KMS-11 (cell line): ENCODE measurements around the gene VIT.

ENCODE experiments used
- H2AFZ ChIP-seq: fragments of 200-600 bp; sonication (generic); 2 replicates; pipeline ENCODE4 v1.6.1; 2016; ENCODE audit warnings: antibody characterized with exemption, mixed run types, low read depth
- H3K27ac ChIP-seq: fragments of 200-600 bp; sonication (generic); 2 replicates; pipeline ENCODE4 v1.6.1; 2016; ENCODE audit warnings: mild to moderate bottlenecking, mixed run types
- H3K27me3 ChIP-seq: fragments of 200-600 bp; sonication (generic); 2 replicates; pipeline ENCODE4 v1.6.1; 2017; ENCODE audit warnings: mild to moderate bottlenecking, low read depth, mixed run types, moderate library complexity; ENCODE audit not compliant: insufficient read depth
- H3K36me3 ChIP-seq: fragments of 200-600 bp; sonication (generic); 2 replicates; pipeline ENCODE4 v1.6.1; 2017; ENCODE audit warnings: mild to moderate bottlenecking, mixed run types; ENCODE audit not compliant: insufficient read depth
- H3K4me1 ChIP-seq: fragments of 200-600 bp; sonication (generic); 2 replicates; pipeline ENCODE4 v1.6.1; 2016; ENCODE audit warnings: mild to moderate bottlenecking, low read depth, mixed run types; ENCODE audit not compliant: poor library complexity, severe bottlenecking
- H3K4me2 ChIP-seq: fragments of 200-600 bp; sonication (generic); 2 replicates; pipeline ENCODE4 v1.7.0; 2016; ENCODE audit warnings: mild to moderate bottlenecking, mixed run types
- H3K4me3 ChIP-seq: fragments of 200-600 bp; sonication (generic); IDR thresholded peaks from 2 replicates; pipeline ENCODE4 v1.6.1; 2017; ENCODE audit warnings: low read depth, low read length, mixed read lengths; ENCODE audit not compliant: insufficient read depth
- H3K79me2 ChIP-seq: fragments of 200-600 bp; sonication (generic); 2 replicates; pipeline ENCODE4 v1.6.1; 2016; ENCODE audit warnings: low read depth, mixed run types; ENCODE audit not compliant: insufficient read depth
- H3K9ac ChIP-seq: fragments of 200-600 bp; sonication (generic); 2 replicates; pipeline ENCODE4 v1.6.1; 2016; ENCODE audit warnings: mild to moderate bottlenecking, mixed run types
- H4K20me1 ChIP-seq: fragments of 200-600 bp; sonication (generic); 2 replicates; pipeline ENCODE4 v1.6.1; 2016; ENCODE audit warnings: mild to moderate bottlenecking, mixed run types; ENCODE audit not compliant: insufficient read depth
- TF ChIP-seq, protein P1 (sequence below): fragments of 200-600 bp; sonication (generic); conservative IDR thresholded peaks from 2 replicates; pipeline ENCODE4 v1.6.1; 2017; ENCODE audit warnings: low read depth, mild to moderate bottlenecking, antibody characterized with exemption, low read length, moderate library complexity, mixed read lengths

VIT gene

DNA sequence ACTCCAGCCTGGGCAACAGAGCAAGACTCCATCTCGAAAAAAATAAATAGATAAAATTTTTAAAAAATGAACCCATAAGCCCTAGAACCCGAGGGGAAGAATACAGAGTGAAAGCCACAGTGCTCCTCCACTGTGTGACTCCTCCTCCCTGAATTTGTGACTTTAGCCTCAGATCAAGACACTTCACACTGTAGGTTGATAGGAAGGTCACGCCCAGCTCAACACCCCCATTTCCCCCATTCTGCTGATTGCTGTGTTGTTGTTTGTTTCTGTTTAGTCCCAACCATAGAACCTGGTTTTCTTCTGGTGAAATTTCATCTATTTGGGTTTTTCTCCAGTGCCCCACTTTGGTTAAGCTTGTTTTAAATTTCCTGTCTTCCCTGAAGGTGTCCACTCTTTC is 102.2 kb downstream of the VIT start:
- H3K27me3 ChIP-seq = no peaks in the 10 kb centered on the region
- H3K4me2 ChIP-seq = no peak overlapping the region
- H3K79me2 ChIP-seq = no peaks in the 10 kb centered on the region
- no peak overlapping the region for H3K27ac ChIP-seq
- TF ChIP-seq, protein P1, sequence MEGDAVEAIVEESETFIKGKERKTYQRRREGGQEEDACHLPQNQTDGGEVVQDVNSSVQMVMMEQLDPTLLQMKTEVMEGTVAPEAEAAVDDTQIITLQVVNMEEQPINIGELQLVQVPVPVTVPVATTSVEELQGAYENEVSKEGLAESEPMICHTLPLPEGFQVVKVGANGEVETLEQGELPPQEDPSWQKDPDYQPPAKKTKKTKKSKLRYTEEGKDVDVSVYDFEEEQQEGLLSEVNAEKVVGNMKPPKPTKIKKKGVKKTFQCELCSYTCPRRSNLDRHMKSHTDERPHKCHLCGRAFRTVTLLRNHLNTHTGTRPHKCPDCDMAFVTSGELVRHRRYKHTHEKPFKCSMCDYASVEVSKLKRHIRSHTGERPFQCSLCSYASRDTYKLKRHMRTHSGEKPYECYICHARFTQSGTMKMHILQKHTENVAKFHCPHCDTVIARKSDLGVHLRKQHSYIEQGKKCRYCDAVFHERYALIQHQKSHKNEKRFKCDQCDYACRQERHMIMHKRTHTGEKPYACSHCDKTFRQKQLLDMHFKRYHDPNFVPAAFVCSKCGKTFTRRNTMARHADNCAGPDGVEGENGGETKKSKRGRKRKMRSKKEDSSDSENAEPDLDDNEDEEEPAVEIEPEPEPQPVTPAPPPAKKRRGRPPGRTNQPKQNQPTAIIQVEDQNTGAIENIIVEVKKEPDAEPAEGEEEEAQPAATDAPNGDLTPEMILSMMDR = no peak
- no peaks in the 10 kb centered on the region for H3K36me3 ChIP-seq
- no peak overlapping the region for H3K9ac ChIP-seq
- H3K4me1 ChIP-seq = no peaks in the 10 kb centered on the region
- no peaks in the 10 kb centered on the region for H4K20me1 ChIP-seq
- no peak overlapping the region for H2AFZ ChIP-seq
- no peak overlapping the region for H3K4me3 ChIP-seq

GRCh38 chr2:36800381-36800780 is 103.9 kb downstream of the VIT start:
- Histone ChIP-seq H2AFZ (no peak overlapping the region), H3K27ac (no peak overlapping the region), H3K4me3 (no peak overlapping the region), H3K79me2 (no peaks in the 10 kb centered on the region), H3K27me3 (no peaks in the 10 kb centered on the region), H3K4me2 (no peak overlapping the region), H3K9ac (no peak overlapping the region), H3K36me3 (no peaks in the 10 kb centered on the region), H3K4me1 (no peaks in the 10 kb centered on the region), H4K20me1 (no peaks in the 10 kb centered on the region)
- TF ChIP-seq, protein P1 = no peak

GRCh38 chr2:36801088-36801487 is 104.6 kb downstream of the VIT start:
- TF ChIP-seq, protein P1 = no peak
- no peak overlapping the region for H3K27ac ChIP-seq
- no peaks in the 10 kb centered on the region for H3K27me3 ChIP-seq
- H3K36me3 ChIP-seq = no peaks in the 10 kb centered on the region
- no peaks in the 10 kb centered on the region for H3K4me1 ChIP-seq
- no peaks in the 10 kb centered on the region for H4K20me1 ChIP-seq
- H3K4me3 ChIP-seq = no peak overlapping the region
- H3K79me2 ChIP-seq = no peaks in the 10 kb centered on the region
- no peak overlapping the region for H2AFZ ChIP-seq
- no peak overlapping the region for H3K4me2 ChIP-seq
- no peak overlapping the region for H3K9ac ChIP-seq

GRCh38 chr2:36802952-36803351 is 106.4 kb downstream of the VIT start:
- Histone ChIP-seq H4K20me1 (no peaks in the 10 kb centered on the region), H3K4me3 (no peak overlapping the region), H3K27ac (no peak overlapping the region), H3K9ac (no peak overlapping the region), H3K79me2 (no peaks in the 10 kb centered on the region), H2AFZ (no peak overlapping the region), H3K27me3 (no peaks in the 10 kb centered on the region), H3K4me2 (no peak overlapping the region), H3K36me3 (no peaks in the 10 kb centered on the region), H3K4me1 (no peaks in the 10 kb centered on the region)
- TF ChIP-seq, protein P1 = no peak
